ENCODE results near the gene MYO1B.

GRCh38 chr2:191204433-191204832 is 40.8 kb upstream of the MYO1B start:
- no peak for TF ChIP-seq CTCF (IDR thresholded peaks at IDR 0.05; ENCODE audit: low read length)
- no peak for TF ChIP-seq EZH2 (IDR thresholded peaks at IDR 0.05; ENCODE audit: borderline replicate concordance, low read length)
